Neuronal stem cell (in vitro differentiated cells): Measurements from ENCODE around the gene TUBA4A.

Source experiments
- DNase-seq: peaks from one replicate; pipeline ENCODE4 v3.0.0-alpha.2; 2013; ENCODE audit warnings: low spot score
- H2AFZ ChIP-seq: one replicate; pipeline ENCODE4 v1.6.1; 2013; ENCODE audit warnings: mild to moderate bottlenecking, low read length, inconsistent platforms
- H2AK5ac ChIP-seq: 2 replicates; pipeline ENCODE4 v1.6.1; 2013; ENCODE audit warnings: low read depth, mild to moderate bottlenecking, inconsistent platforms, low read length, moderate library complexity, mixed read lengths
- H2BK120ac ChIP-seq: 2 replicates; pipeline ENCODE4 v1.6.1; 2013; ENCODE audit warnings: low read depth, mild to moderate bottlenecking, inconsistent platforms, low read length, moderate library complexity, mixed read lengths
- H2BK12ac ChIP-seq: one replicate; pipeline ENCODE4 v1.6.1; 2013; ENCODE audit warnings: low read length, inconsistent platforms
- H2BK15ac ChIP-seq: 2 replicates; pipeline ENCODE4 v1.6.1; 2013; ENCODE audit warnings: mild to moderate bottlenecking, low read length, inconsistent platforms, mixed read lengths
- H2BK5ac ChIP-seq: one replicate; pipeline ENCODE4 v1.6.1; 2013; ENCODE audit warnings: inconsistent platforms, mild to moderate bottlenecking, low read length, moderate library complexity
- H3K14ac ChIP-seq: one replicate; pipeline ENCODE4 v1.6.1; 2013; ENCODE audit warnings: low read length, inconsistent platforms
- H3K18ac ChIP-seq: 2 replicates; pipeline ENCODE4 v1.6.1; 2013; ENCODE audit warnings: low read length, inconsistent platforms
- H3K23ac ChIP-seq: 2 replicates; pipeline ENCODE4 v1.6.1; 2013; ENCODE audit warnings: low read depth, mild to moderate bottlenecking, mixed read lengths, low read length, inconsistent platforms; ENCODE audit not compliant: poor library complexity
- H3K27ac ChIP-seq: replicated peaks from 3 replicates; pipeline ENCODE4 v1.5.1; 2013; ENCODE audit warnings: low read length, inconsistent platforms
- H3K27me3 ChIP-seq, 3 experiments: 2 replicates each; pipeline ENCODE4 v1.6.1; 2013; ENCODE audit warnings: low read length in 3 of 3, mild to moderate bottlenecking in 2 of 3, inconsistent platforms in 1 of 3, low read depth in 1 of 3, mixed read lengths in 1 of 3, moderate library complexity in 1 of 3; ENCODE audit not compliant: control insufficient read depth in 3 of 3, insufficient read depth in 3 of 3
- H3K36me3 ChIP-seq, 2 donors: replicated peaks in 1 of 2; 2 replicates each; pipeline ENCODE4 v1.6.1; 2013; ENCODE audit warnings: low read length in 2 of 2; ENCODE audit not compliant: control insufficient read depth in 2 of 2, insufficient read depth in 2 of 2
- H3K4ac ChIP-seq: 2 replicates; pipeline ENCODE4 v1.6.1; 2013; ENCODE audit warnings: inconsistent platforms, mild to moderate bottlenecking, low read length, moderate library complexity
- H3K4me1 ChIP-seq, 2 donors: 1 replicate in 1 of 2; 2 replicates in 1 of 2; pipeline ENCODE4 v1.6.1; 2013; ENCODE audit warnings: low read length in 2 of 2, low read depth in 1 of 2; ENCODE audit not compliant: control insufficient read depth in 2 of 2, insufficient read depth in 1 of 2
- H3K4me2 ChIP-seq: one replicate; pipeline ENCODE4 v1.6.1; 2013; ENCODE audit warnings: mild to moderate bottlenecking, low read length, inconsistent platforms; ENCODE audit not compliant: insufficient read depth, poor library complexity, severe bottlenecking
- H3K4me3 ChIP-seq, 2 donors: 2 replicates each; pipeline ENCODE4 v1.5.1; 2013; ENCODE audit warnings: low read length in 2 of 2, mild to moderate bottlenecking in 2 of 2, inconsistent platforms in 1 of 2, moderate library complexity in 1 of 2
- H3K79me1 ChIP-seq: one replicate; pipeline ENCODE4 v1.6.1; 2013; ENCODE audit warnings: low read depth, mild to moderate bottlenecking, inconsistent platforms, low read length, moderate library complexity
- H3K9ac ChIP-seq: one replicate; pipeline ENCODE4 v1.6.1; 2013; ENCODE audit warnings: mild to moderate bottlenecking, low read depth, low read length, inconsistent platforms; ENCODE audit not compliant: poor library complexity
- H3K9me3 ChIP-seq, 2 donors: replicated peaks in 1 of 2; 2 replicates each; pipeline versions ENCODE3 to v1.6.1; 2013; ENCODE audit warnings: low read length in 2 of 2, mild to moderate bottlenecking in 2 of 2, inconsistent platforms in 1 of 2, low read depth in 1 of 2, mixed read lengths in 1 of 2, moderate library complexity in 1 of 2; ENCODE audit not compliant: control insufficient read depth in 2 of 2, insufficient read depth in 1 of 2
- H4K8ac ChIP-seq: one replicate; pipeline ENCODE4 v1.6.1; 2013; ENCODE audit warnings: low read depth, mild to moderate bottlenecking, inconsistent platforms, low read length, moderate library complexity
- H4K91ac ChIP-seq: one replicate; pipeline ENCODE4 v1.6.1; 2013; ENCODE audit warnings: low read length, low read depth, mild to moderate bottlenecking, inconsistent platforms; ENCODE audit not compliant: poor library complexity
- WGBS, 2 donors: extraction: QIAGEN DNeasy Blood & Tissue Kit; methylation state at CpG; one replicate each; pipeline ENCODE4 v1.1.7; 2013; ENCODE audit warnings: missing lambda C conversion rate in 2 of 2, mixed read lengths in 1 of 2; ENCODE audit not compliant: insufficient read length in 2 of 2, insufficient replicate concordance in 1 of 2; ENCODE audit errors: extremely low coverage in 2 of 2; 5-methylcytosine and 5-hydroxymethylcytosine counted together

The TUBA4A gene

DNA sequence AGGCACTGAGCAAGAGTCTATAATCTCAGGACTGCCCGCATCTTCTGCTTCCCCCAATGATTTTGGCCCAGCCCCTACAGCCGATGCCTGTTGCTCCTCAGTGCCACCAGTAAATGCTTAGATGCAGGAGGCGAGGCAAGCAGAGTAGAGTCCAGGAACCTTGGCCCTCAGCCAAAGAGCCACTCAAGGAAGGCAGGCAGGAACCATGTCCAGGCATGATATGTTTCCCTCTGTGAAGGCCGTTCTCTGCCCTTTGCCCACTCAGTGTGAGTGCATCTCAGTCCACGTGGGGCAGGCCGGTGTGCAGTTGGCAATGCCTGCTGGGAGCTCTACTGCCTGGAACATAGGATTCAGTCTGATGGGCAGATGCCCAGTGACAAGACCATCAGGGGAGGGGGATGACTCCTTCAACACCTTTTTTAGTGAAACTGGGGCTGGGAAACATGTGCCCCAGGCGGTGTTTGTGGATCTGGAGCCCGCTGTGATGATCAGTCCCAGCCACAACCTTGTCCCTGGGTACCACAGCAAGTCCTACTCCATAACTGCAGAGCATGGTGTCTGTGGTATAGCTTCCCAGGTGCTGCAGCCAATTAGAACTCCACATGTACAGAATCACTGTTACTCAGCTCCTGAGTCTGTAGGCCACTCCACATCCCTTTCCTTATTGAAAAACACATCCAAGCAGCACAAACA lies 15.8 kb upstream of the TUBA4A start:
- Histone ChIP-seq H3K27me3 (peaks cover 0 to 62% (median 2%) of the 10 kb centered on the region in 3 experiments), H3K27ac (no peak overlapping the region), H3K79me1 (peaks cover 3% of the 10 kb centered on the region), H3K4me2 (no peak overlapping the region), H4K91ac (no peak overlapping the region), H3K23ac (peak overlapping the region; percentile 3), H3K14ac (no peak overlapping the region), H3K36me3 (no peaks in the 10 kb centered on the region), H2BK12ac (no peak overlapping the region), H2BK5ac (no peak overlapping the region), H3K9me3 (no peaks in the 10 kb centered on the region), H3K9ac (no peak overlapping the region), H2BK120ac (no peak overlapping the region), H3K4me3 (no peak overlapping the region), H3K4ac (peak overlapping the region; percentile 47), H4K8ac (no peak overlapping the region), H3K4me1 (peaks cover 3 to 6% of the 10 kb centered on the region in 2 donors), H2AFZ (no peak overlapping the region), H3K18ac (no peak overlapping the region), H2BK15ac (no peak overlapping the region), H2AK5ac (no peak overlapping the region)
- WGBS, 2 donors, result no CpG with 5 or more reads among the region's 8 CpGs
- DNase-seq, result no peak

GRCh38 chr2:219268294-219268693 lies 14.6 kb upstream of the TUBA4A start:
- Histone ChIP-seq H3K18ac (no peak overlapping the region), H4K91ac (no peak overlapping the region), H3K9me3 (no peaks in the 10 kb centered on the region), H3K79me1 (peaks cover 3% of the 10 kb centered on the region), H3K23ac (no peak overlapping the region), H3K27ac (no peak overlapping the region), H2AK5ac (no peak overlapping the region), H2BK15ac (no peak overlapping the region), H2AFZ (no peak overlapping the region), H3K4ac (no peak overlapping the region), H2BK120ac (no peak overlapping the region), H3K14ac (no peak overlapping the region), H3K4me2 (no peak overlapping the region), H2BK12ac (no peak overlapping the region), H3K4me1 (no peaks in the 10 kb centered on the region), H3K27me3 (peaks cover 0 to 68% (median 2%) of the 10 kb centered on the region in 3 experiments), H3K36me3 (no peaks in the 10 kb centered on the region), H2BK5ac (no peak overlapping the region), H3K4me3 (no peak overlapping the region), H4K8ac (no peak overlapping the region), H3K9ac (no peak overlapping the region)
- WGBS, 2 donors, result no CpG with 5 or more reads among the region's 2 CpGs
- no peak for DNase-seq

DNA sequence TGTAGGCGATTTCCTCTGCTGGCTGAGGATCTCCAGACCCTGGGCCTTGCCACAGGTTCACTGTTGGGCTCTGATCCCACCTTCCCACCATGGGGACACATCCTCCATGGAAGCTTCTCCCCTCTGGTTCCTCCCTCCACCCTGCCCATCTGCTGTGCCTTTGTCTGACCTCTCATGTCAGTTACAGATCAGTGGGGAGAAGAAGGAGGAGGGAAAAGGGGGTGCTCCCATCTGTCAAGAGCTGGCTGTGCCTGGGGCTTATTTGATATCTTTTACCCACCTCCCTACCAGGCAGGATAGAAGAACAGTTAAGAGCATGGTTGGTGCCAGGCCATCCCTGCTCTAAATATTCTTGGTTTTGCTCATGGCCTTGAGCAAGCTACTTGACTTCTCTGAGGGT lies 13.2 kb upstream of the TUBA4A start:
- Histone ChIP-seq H2BK12ac (no peak overlapping the region), H4K91ac (no peak overlapping the region)

DNA sequence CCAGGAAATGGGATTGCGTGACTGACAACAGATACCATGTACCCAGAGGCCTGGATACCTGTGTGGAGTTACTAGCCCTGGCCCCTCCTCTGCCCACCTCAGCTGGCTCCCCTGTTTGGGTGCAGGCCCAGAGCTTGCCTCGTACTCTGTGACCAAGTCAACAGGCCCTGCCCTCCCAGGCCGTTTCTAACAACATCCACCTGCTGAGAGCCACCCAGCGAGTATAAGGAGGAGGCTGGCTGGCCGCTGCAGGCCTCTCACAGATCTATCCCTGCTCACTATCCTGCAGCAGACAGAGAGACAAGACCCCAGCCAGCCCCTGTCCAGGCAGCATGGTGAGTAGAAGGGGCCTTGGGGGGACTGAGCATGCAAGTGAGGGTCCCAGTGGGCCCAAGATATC lies 12.5 kb upstream of the TUBA4A start:
- peak overlapping the region; percentile 34 for H2BK15ac ChIP-seq
- no peak overlapping the region for H2AK5ac ChIP-seq
- H3K4ac ChIP-seq, result no peak overlapping the region
- no peak overlapping the region for H3K4me3 ChIP-seq
- H2BK5ac ChIP-seq, result no peak overlapping the region
- no peaks in the 10 kb centered on the region for H3K79me1 ChIP-seq
- no peak overlapping the region for H3K9ac ChIP-seq
- H4K8ac ChIP-seq, result no peak overlapping the region
- DNase-seq, result no peak
- no peak overlapping the region for H2BK12ac ChIP-seq
- H3K14ac ChIP-seq, result no peak overlapping the region
- no peak overlapping the region for H2AFZ ChIP-seq
- WGBS, 2 donors, result no CpG with 5 or more reads among the region's 5 CpGs
- no peak overlapping the region for H4K91ac ChIP-seq
- H3K4me1 ChIP-seq, result no peaks in the 10 kb centered on the region
- H2BK120ac ChIP-seq, result no peak overlapping the region
- H3K18ac ChIP-seq, result no peak overlapping the region
- H3K27me3 ChIP-seq, result peaks cover 0 to 69% (median 3%) of the 10 kb centered on the region in 3 experiments
- no peak overlapping the region for H3K23ac ChIP-seq
- H3K9me3 ChIP-seq, result no peaks in the 10 kb centered on the region
- H3K27ac ChIP-seq, result no peak overlapping the region
- H3K4me2 ChIP-seq, result no peak overlapping the region
- no peaks in the 10 kb centered on the region for H3K36me3 ChIP-seq

More for the DNA sequence above, 13.2 kb upstream of the TUBA4A start:
- Histone ChIP-seq H2BK5ac (no peak overlapping the region), H2BK15ac (no peak overlapping the region), H2BK120ac (no peak overlapping the region), H3K9ac (peak overlapping the region; percentile 15), H2AFZ (no peak overlapping the region), H3K79me1 (peaks cover 3% of the 10 kb centered on the region), H3K4me3 (no peak overlapping the region), H3K36me3 (no peaks in the 10 kb centered on the region), H3K18ac (no peak overlapping the region), H3K4ac (no peak overlapping the region), H3K27me3 (peaks cover 0 to 65% (median 2%) of the 10 kb centered on the region in 3 experiments), H2AK5ac (no peak overlapping the region), H3K27ac (no peak overlapping the region), H3K4me2 (no peak overlapping the region), H3K9me3 (no peaks in the 10 kb centered on the region), H3K4me1 (no peaks in the 10 kb centered on the region), H4K8ac (no peak overlapping the region), H3K14ac (no peak overlapping the region), H3K23ac (no peak overlapping the region)
- WGBS, 2 donors, result no CpG with 5 or more reads among the region's 1 CpG
- no peak for DNase-seq
